ENCODE data around the gene POU5F1.
A peak's percentile ranks its signal among the peaks of the same experiment; 100 is the strongest.
"Not testable (repeated sequence)": the region's sequence is repeated elsewhere in the genome, so short reads cannot be mapped to it uniquely, and the experiment has no call there.

Gene POU5F1

GRCh38 chr6:31171931-31172905 lies 1.7 kb upstream of the POU5F1 start:
- FAIRE-seq = no peak
- DNase-seq (ENCODE audit: insufficient read length) = no peak
- TF ChIP-seq TAF1 (IDR thresholded peaks at IDR 0.05; ENCODE audit: borderline replicate concordance, low read depth, low read length) = no peak
- TF ChIP-seq POLR2A (IDR thresholded peaks at IDR 0.05; ENCODE audit: low read depth, low read length) = no peak
- TF ChIP-seq POLR2AphosphoS5 (IDR thresholded peaks at IDR 0.05; ENCODE audit: low read depth, low read length) = no peak

DNA sequence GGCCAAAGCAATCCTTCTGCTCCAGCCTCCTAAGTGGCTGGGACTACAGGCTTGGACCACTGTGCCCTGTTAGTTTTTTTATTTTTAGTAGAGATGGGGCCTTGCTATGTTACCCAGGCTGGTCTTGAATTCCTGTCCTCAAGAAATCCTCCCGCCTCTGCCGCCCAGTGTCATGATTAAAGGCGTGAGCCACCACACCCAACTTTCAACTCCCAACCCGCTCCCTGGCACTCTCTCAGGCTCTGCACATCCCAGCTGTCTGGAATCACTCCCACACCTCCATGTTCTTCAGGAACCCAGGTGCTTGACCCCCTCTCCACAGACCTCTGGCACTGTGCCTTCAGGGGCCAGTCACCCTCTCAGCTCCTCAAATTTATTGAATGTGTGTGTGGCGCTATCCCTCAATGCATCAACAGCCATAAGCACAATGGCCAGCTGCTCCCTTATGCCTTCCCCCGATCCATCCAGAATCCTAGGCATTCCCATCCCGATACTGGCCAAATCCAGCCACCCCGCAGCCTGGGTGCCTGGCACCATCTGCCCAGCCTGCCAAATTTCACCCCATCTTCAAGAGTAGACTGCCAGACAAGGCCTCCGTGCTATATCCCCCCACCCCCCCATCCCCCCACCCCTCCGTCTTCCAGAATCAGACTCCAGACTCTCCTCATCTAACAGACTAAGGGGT lies 647 bp upstream of the POU5F1 start:
- FAIRE-seq (no peak), DNase-seq (ENCODE audit: insufficient read length) (no peak)
- TF ChIP-seq TAF1 (IDR thresholded peaks at IDR 0.05; ENCODE audit: borderline replicate concordance, low read depth, low read length) = no peak
- TF ChIP-seq POLR2AphosphoS5 (IDR thresholded peaks at IDR 0.05; ENCODE audit: low read depth, low read length) = no peak
- no peak for TF ChIP-seq POLR2A (IDR thresholded peaks at IDR 0.05; ENCODE audit: low read depth, low read length)

GRCh38 chr6:31169858-31170599 lies 453 bp downstream of the POU5F1 start:
- not testable (repeated sequence) for FAIRE-seq; DNase-seq (ENCODE audit: insufficient read length)

DNA sequence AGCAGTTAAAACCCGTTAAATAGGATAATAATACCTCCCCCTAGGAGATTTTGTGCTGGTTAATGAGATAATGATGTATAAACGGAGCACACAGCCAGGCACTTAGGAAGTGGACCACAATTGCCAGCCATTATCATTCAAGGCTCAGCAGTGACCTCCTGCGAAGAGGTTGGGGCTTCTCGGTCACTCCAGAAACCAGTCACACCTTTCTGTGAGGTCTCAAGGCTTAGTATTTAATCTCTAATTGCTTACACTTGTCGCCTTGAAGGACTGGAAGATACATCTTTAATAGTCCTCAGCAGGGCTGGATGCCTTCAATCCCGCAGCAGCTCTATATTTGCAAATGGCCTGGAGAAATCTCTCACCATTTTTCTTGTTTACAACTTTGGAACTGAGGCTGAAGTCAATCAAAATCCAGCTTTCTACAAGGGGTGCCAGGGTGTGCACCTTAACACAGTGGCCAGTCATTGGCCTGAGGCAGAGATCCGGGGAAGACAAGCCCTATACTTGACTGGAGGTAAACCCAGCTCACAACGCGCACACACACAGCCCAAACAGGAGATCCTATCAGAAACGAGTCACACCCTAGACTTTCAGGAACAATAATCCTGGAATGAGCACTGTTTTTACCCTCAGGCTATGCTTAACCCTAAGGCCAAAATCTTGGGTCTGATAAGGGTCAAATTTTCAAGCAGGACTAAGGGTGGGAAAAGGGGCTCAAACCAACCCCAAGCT lies 1.2 kb downstream of the POU5F1 start:
- DNase-seq (ENCODE audit: insufficient read length) (no peak), FAIRE-seq (no peak)
- TF ChIP-seq POLR2AphosphoS5 (IDR thresholded peaks at IDR 0.05; ENCODE audit: low read depth, low read length) = no peak
- no peak for TF ChIP-seq TAF1 (IDR thresholded peaks at IDR 0.05; ENCODE audit: borderline replicate concordance, low read depth, low read length)
- no peak for TF ChIP-seq POLR2A (IDR thresholded peaks at IDR 0.05; ENCODE audit: low read depth, low read length)

DNA sequence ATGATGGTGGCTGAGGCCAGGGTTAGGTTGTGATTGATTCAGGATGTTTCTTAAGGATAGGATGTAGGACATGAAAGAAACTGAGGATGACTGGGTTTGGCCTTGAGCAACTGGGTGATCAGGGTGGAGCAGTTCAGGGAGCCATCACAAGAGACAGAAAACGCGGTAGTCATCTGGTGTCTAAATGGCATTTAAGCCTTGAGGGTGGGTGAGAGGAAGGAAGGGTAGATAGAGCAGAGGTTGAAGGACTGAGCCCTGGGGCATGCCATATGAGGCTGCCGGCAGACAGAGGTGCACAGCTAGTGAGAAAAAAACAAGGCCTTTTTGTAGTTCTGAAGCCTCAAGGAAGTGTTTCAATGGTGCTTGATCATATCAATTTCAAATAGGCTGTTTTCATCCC lies 1.9 kb downstream of the POU5F1 start:
- DNase-seq (ENCODE audit: insufficient read length) = no peak
- TF ChIP-seq POLR2AphosphoS5 (IDR thresholded peaks at IDR 0.05; ENCODE audit: low read depth, low read length) = no peak
- no peak for TF ChIP-seq POLR2A (IDR thresholded peaks at IDR 0.05; ENCODE audit: low read depth, low read length)
- TF ChIP-seq TAF1 (IDR thresholded peaks at IDR 0.05; ENCODE audit: borderline replicate concordance, low read depth, low read length) = no peak
- no peak for FAIRE-seq

GRCh38 chr6:31165986-31166385 lies 4.5 kb downstream of the POU5F1 start:
- no peak for FAIRE-seq
- TF ChIP-seq TAF1 (IDR thresholded peaks at IDR 0.05; ENCODE audit: borderline replicate concordance, low read depth, low read length) (no peak), POLR2AphosphoS5 (IDR thresholded peaks at IDR 0.05; ENCODE audit: low read depth, low read length) (no peak), POLR2A (IDR thresholded peaks at IDR 0.05; ENCODE audit: low read depth, low read length) (no peak)

DNA sequence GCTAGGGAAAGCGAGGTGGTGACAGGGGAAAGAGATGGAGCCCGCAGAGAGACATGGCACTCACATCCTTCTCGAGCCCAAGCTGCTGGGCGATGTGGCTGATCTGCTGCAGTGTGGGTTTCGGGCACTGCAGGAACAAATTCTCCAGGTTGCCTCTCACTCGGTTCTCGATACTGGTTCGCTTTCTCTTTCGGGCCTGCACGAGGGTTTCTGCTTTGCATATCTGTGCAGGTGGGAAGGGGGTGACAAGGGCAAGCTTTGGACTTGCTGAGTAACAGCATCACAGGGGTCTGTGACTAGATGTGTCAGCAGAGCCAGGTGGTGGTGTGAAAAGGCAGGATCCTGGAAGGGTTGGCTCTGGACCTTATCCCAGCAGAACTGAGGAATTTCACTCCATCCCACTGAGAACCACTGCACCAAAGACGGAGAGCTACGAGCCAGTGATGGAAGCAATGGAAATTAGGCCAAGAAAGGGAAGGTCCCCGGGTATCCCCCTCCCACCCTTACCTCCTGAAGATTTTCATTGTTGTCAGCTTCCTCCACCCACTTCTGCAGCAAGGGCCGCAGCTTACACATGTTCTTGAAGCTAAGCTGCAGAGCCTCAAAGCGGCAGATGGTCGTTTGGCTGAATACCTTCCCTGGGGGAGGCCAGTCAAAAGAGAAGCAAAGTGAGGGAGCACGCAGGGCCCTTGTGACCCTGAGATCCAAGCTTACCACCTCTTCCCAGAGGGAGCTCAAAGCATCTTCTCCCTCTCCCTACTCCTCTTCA lies 5.2 kb downstream of the POU5F1 start:
- FAIRE-seq = peak; percentile 89
- TF ChIP-seq POLR2A (IDR thresholded peaks at IDR 0.05; ENCODE audit: low read depth, low read length) (peak; percentile 80), POLR2AphosphoS5 (IDR thresholded peaks at IDR 0.05; ENCODE audit: low read depth, low read length) (peak; percentile 78), TAF1 (IDR thresholded peaks at IDR 0.05; ENCODE audit: borderline replicate concordance, low read depth, low read length) (0 out of 2 replicates have a peak, but pooled peaks have one; percentile 46)
- not testable (repeated sequence) for DNase-seq (ENCODE audit: insufficient read length)

More at GRCh38 chr6:31165986-31166385, 4.5 kb downstream of the POU5F1 start:
- no peak for DNase-seq (ENCODE audit: insufficient read length)

DNA sequence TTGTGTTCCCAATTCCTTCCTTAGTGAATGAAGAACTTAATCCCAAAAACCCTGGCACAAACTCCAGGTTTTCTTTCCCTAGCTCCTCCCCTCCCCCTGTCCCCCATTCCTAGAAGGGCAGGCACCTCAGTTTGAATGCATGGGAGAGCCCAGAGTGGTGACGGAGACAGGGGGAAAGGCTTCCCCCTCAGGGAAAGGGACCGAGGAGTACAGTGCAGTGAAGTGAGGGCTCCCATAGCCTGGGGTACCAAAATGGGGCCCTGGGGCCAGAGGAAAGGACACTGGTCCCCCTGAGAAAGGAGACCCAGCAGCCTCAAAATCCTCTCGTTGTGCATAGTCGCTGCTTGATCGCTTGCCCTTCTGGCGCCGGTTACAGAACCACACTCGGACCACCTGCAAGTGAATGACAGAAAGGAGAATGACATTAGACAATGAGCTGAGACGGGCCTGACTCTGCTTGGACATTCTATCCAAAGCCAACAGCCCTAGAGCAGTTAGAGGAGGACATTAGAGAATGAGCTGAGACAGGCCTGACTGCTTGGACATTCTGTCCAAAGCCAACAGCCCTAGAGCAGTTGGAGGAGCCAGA lies 5.9 kb downstream of the POU5F1 start:
- peak; percentile 65 for FAIRE-seq
- DNase-seq (ENCODE audit: insufficient read length) = not testable (repeated sequence)

- DNase-seq (ENCODE audit: insufficient read length) (no peak), FAIRE-seq (no peak)
- TF ChIP-seq POLR2A (IDR thresholded peaks at IDR 0.05; ENCODE audit: low read depth, low read length) (0 out of 2 replicates have a peak, but pooled peaks have one; percentile 15), POLR2AphosphoS5 (IDR thresholded peaks at IDR 0.05; ENCODE audit: low read depth, low read length) (no peak), TAF1 (IDR thresholded peaks at IDR 0.05; ENCODE audit: borderline replicate concordance, low read depth, low read length) (no peak)
Measured at GRCh38 chr6:31163922-31164321, 6.6 kb downstream of the POU5F1 start.
